NCI-H1105 (cell line): ENCODE results near the gene GSTO1.

Source experiments
- DNase-seq: peaks from one replicate; lab custom pipeline; 2025; lab: John Stamatoyannopoulos, UW

The GSTO1 gene

DNA sequence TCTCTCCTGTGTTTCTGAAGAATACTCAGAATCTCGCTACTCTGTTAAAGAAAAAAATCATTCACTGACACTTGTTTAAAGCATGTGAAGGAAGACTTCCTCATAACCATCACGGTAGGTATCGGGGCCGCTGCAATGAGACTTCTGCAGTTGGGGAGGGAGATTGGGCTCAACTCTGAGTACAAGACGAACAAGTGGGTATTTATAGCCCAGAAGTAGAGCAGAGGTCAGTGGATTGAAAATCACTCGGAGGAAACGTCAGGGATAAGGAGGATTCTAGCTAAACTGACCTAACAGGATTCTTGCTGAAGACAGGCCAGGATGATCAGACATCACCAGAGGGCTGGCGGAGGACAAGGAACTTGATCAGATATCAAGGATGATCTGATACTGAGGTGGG, 50.2 kb downstream of the GSTO1 start:
- no peak for DNase-seq

DNA sequence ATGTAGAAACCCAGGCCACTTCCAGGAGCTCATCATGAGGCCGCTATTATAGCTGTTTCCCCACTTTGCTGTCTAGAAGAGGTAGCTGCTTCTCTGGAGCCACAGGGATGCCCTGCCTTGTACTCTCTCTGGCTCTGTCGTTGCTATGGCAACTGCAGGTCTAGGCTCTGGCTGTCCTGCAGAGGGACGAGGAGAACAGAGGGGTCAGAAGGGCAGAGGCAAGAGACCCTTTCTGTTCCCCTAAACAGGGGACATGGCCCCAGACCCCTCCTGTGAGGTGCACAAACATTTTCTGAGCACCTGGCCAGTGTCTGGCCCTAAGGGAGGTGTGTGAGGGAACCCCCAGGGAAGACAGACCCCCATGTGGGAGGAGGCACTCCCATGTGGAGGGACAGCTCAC, 52.2 kb downstream of the GSTO1 start:
- no peak for DNase-seq

DNA sequence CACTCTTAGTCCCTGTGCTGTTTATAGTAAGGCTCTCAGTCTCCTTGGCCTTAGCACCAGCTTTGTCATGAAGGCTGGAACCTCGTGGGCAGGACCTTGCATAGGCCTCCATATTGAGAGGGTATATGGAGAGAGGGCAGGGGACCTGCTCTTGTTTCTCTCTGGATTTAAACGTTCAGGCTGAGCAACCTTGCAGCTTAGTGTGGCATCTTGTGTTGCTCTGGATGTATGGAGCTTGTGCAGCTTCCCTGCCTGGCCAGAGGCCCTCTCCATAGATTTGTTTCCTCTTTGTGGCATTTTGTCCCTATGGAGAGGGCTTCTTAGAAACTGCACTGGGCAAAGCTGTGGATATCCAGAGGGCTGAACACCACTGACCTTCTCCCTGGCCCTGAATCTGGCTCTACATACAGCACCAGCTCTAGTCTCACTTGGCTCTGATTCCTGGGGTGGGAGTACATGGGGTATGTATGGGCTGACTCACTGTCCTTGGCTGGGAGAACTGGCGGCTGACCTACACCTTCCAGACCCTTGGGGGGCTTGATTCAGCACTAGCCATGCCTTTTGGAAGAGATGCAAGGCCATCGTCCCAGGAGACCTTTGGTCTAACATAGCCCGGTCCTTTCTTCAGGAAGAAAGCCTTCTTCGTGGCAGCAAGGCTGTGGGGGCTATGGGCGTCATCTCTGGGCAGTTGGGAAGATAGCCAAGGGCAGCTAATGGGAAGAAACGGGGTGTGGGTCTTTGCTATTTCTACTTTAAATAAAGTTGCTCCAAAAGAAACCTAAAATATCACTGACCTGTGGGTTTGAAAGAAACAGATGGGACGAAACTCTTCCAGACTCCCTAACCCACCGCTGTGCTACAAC, 53.1 kb downstream of the GSTO1 start:
- no peak for DNase-seq

DNA sequence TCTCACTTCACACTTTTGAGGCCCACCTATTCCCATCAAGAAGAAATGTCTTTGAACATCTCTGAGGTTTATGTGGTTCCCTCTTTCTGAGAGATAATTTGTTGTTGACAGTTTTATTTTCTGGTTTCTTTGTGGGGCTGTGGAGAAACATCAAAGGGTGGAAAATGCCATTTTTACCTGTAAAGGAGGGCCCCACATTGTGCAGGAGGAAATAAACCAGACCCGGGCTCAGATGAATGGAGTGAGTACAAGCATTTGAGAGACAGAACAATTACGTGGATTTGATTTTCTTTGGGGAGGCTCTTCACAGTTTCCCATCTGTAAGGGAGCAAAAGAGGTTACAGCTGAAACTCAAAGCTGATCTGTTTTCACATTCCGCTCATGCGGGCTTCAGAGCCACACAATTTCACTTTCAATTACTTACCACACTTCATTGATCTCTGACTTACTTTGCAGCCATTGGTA, 53.8 kb downstream of the GSTO1 start:
- DNase-seq: no peak

DNA sequence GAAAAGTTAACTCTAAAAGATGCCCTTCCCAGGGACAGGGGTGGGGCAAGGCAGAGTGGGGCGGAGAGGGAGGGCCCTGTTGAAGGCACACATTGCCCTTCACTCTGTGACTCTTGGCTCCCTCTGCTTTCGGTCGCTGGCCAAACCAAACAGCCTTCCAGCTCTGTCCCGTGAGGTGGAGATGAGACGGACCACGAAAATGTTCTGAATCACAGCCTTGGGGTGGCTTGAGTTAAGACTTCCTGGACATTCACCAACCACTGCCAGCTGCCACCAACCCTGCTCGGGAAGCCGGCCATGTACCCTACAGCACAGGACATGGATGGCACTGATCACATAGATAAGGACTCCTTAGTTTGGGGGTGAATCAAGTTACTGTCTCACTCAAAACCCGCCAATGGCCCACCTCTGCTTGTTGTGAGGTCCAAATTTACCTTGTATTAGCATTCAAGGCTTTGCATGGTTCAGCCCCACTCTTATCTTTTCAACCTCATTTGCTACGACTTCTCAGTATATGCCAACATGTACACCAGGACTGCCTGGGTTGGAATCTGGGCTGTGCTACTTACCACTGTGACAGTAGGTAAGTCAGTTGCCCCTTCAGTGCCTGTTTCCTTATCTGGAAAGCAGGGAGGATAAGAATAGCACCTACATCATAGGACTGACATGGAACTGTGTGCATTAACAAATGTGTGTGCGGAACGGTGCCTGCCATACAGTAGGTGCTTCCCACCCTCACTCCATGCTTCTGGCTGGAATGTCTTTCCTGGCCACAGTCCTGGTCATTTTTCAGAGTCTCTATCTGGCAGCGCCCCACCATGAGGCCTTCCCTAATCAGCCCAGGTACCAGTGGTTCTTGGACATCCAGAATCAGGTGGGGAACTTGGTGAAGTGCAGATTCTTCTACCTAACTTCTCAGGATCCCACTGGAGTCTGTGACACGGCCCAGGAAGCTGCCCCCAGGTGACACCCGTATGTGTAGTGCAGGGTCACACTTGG, 55.6 kb downstream of the GSTO1 start:
- no peak for DNase-seq

DNA sequence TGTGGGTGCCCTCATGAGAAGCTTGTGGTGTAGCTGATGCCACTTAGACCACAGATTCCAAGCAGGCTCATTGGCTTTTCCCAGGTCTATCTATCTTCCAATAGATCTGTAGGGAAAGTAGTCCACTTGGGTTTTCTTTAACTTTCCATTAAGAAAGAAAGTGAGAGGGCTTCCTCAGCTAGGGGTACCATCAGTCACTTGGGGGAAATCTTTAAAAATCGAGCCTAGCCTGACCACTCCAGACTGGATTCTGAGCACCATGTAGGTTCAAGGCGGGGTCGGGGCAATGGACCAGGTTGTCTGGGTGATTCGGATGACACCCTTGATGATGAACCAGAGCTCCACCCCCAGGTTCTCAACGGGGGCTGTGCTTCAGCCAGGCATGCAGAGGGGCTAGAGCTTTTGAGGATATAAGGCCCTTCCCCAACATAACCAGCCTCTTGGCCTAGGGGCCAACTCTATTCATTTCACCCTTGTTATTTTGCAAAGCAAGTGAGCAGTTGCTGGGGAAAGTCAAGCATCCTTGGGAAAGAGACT, 56.6 kb downstream of the GSTO1 start:
- no peak for DNase-seq

DNA sequence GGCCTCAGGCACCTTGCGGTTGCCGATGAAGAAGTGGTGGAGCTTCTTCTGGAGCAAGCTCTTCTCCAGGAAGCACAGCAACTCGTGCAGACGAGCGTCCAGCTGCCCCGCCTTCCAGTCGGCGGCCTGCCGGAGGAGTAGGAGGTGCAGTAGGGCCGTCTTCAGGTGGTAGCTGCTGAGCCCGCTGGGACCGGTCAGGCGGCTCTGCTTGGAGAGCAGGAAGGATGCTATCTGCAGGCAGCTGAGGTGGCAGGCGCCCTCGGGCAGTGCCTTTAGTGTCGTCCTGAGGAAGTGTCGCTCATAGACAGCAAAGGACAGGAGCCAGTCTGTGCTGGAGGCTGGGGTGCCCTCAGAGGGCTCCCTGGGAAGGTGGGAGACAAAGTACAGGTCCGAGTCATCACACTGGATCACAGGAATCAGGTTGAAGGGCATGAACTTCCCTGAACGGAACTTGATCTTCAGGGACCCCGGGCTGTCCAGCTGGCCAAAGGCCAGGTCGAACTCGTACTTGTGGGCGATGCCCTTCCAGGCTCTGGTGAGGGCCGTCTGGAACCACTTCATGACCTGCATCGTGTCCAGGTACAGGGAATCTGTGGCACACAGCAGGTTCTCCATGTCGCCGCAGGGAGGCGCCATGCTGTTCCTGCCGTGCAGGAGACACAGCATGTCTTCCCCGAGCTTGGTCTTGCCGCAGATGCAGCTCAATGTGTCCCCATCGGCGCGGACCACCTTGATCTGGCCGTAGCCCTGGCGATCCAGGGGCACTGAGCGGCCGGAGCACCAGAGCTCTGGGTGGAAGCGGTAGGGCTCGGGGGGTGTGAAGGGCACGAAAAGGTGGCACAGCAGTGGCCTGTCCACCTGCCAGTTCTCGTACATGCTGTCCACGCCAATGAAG, 60.1 kb downstream of the GSTO1 start:
- no peak for DNase-seq

DNA sequence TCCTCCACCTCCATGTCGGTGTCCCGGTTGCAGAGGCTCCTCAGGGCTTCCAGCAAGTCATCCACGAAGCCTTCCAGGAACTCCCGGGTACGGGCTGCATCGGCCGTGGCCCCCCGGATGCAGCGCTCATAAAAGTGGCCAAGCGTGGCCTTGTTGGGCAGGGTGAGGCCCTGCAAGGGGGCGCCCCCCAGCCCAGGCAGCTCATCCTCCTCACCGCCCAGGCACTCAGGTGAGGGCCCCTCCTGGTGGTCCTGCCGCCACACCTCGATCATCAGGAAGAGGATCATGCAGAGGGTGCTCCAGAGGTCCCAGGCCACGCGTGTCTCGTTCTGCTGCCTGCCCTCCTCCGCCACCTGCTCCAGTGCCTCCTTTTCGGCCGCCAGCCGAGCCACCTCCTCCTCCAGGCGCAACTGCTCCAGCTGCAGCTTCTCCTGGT, 60.8 kb downstream of the GSTO1 start:
- no peak for DNase-seq

DNA sequence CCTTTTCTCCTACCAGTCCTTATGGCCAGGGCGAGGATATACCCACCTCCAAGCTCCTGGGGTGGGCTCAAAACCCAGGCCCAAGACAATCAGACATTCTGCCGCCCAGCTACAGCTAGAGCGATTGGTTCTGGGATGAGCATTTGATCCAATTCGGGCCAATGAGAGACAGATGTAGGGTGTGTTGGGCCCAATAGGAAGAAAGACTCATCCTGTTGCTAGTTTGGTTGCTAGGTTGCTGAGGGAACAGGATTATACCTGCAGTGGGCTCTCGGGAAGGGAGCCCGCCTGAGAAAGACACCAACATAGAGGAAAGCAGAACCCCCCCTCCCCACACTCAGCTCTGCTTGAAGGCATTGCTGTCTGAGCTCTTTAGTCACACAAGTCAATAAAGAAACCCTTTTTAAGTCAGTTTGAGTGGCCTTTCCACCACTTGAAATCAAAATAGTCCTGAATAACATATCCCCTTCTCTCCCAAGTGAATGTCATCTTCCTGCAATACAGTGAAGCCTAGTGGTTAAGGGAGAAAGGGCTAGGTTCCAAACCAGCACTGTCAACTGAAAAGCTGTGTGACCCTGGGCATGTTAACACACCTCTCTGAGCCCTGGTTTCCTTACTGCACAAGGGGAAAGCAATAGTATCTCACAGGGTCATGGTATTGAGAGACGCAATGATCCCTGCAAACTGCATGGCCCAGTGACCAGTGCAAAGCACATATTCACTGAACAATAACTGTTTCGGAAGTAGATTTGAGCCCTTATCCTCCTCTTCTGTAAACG, 61.8 kb downstream of the GSTO1 start:
- no peak for DNase-seq
